Large intestine (tissue), 12 donors: ENCODE measurements around the gene ERCC8. TPM values are rescaled to one million over a fixed set of nuclear protein-coding genes. Genes with fewer than 3 reads are reported as not detected.
A peak's percentile ranks its signal among the peaks of the same experiment; 100 is the strongest.
"Not testable (repeated sequence)": the region's sequence is repeated elsewhere in the genome, so short reads cannot be mapped to it uniquely, and the experiment has no call there.

ENCODE experiments used
- DNase-seq, 2 donors: peaks; one replicate each; pipeline versions ENCODE4 v3.0.0 to v3.0.0-alpha.2; 2013
- H3K27ac ChIP-seq: one replicate; pipeline ENCODE4 v1.5.1; 2013; ENCODE audit warnings: low read length
- H3K27me3 ChIP-seq: 2 replicates; pipeline ENCODE4 v1.6.1; 2013; ENCODE audit warnings: low read length; ENCODE audit not compliant: control insufficient read depth, insufficient read depth
- H3K36me3 ChIP-seq: 2 replicates; pipeline ENCODE4 v1.6.1; 2013; ENCODE audit warnings: low read length; ENCODE audit not compliant: control insufficient read depth, insufficient read depth
- H3K4me1 ChIP-seq: one replicate; pipeline ENCODE4 v1.6.1; 2013; ENCODE audit warnings: low read length; ENCODE audit not compliant: control insufficient read depth, insufficient read depth
- H3K4me3 ChIP-seq: one replicate; pipeline ENCODE4 v1.5.1; 2013; ENCODE audit warnings: low read length
- H3K9me3 ChIP-seq: one replicate; pipeline ENCODE4 v1.6.1; 2013; ENCODE audit warnings: mild to moderate bottlenecking, low read depth, low read length, moderate library complexity; ENCODE audit not compliant: control insufficient read depth
- WGBS: methylation state at CpG from one replicate; pipeline ENCODE4 v1.1.5; 2013; ENCODE audit warnings: low lambda C conversion rate; ENCODE audit not compliant: insufficient coverage; 5-methylcytosine and 5-hydroxymethylcytosine counted together
- long read RNA-seq, 11 donors: transcript quantifications; one replicate each; lab custom pipeline, GENCODE V29; 2026
- polyA plus RNA-seq: library from polyadenylated mRNA; unstranded; fragments of 120-200 nt; gene quantifications from one replicate; pipeline ENCODE4 v1.2.1, GENCODE V29; 2013

ERCC8 gene
- 10.4 TPM for polyA plus RNA-seq
- long read RNA-seq, donor 1, partial matches to known transcripts = 0 of 1 reads
- long read RNA-seq, donor 1, other reads (novel, unspliced or antisense) = 0 of 1 reads
- long read RNA-seq, donor 2, partial matches to known transcripts = 0 of 2 reads
- long read RNA-seq, donor 2, other reads (novel, unspliced or antisense) = 0 of 2 reads
- long read RNA-seq, donor 3 = 0 reads
- long read RNA-seq, donor 4 = 0 reads
- long read RNA-seq, donor 5, partial matches to known transcripts = 0 of 3 reads
- long read RNA-seq, donor 5, other reads (novel, unspliced or antisense) = 0 of 3 reads
- long read RNA-seq, donor 6, partial matches to known transcripts = 0 of 1 reads
- long read RNA-seq, donor 6, other reads (novel, unspliced or antisense) = 0 of 1 reads
- long read RNA-seq, donor 7, partial matches to known transcripts = 0 of 2 reads
- long read RNA-seq, donor 7, other reads (novel, unspliced or antisense) = 0 of 2 reads
- long read RNA-seq, donor 8, partial matches to known transcripts = 0 of 1 reads
- long read RNA-seq, donor 8, other reads (novel, unspliced or antisense) = 0 of 1 reads
- long read RNA-seq, donor 9, partial matches to known transcripts = 0 of 4 reads
- long read RNA-seq, donor 9, other reads (novel, unspliced or antisense) = 0 of 4 reads
- long read RNA-seq, donor 10, partial matches to known transcripts = 169 of 178 reads
- long read RNA-seq, donor 10, other reads (novel, unspliced or antisense) = 6 of 178 reads
- long read RNA-seq, donor 11, partial matches to known transcripts = 0 of 1 reads
- long read RNA-seq, donor 11, other reads (novel, unspliced or antisense) = 0 of 1 reads

GRCh38 chr5:60944904-60945812, at the start of gene ERCC8, which contains the start of gene NDUFAF2:
Gene ERCC8 (minus strand): TSS chr5:60945070. CDS start chr5:60945008, 62 bp downstream.
Gene NDUFAF2 (plus strand): TSS chr5:60945205. CDS start chr5:60945256, 51 bp downstream.
- H3K27ac ChIP-seq = peak within 1 kb of the TSS; percentile 81
- no CpG with 5 or more reads among the region's 64 CpGs for WGBS
- H3K36me3 ChIP-seq = peaks cover 4% of the 10 kb centered on the region
- no peaks in the 10 kb centered on the region for H3K27me3 ChIP-seq
- H3K4me1 ChIP-seq = peaks cover 5% of the 10 kb centered on the region
- peak; percentile 89 to 93 for DNase-seq
- peak within 1 kb of the TSS; percentile 83 for H3K4me3 ChIP-seq
- H3K9me3 ChIP-seq = no peaks in the 10 kb centered on the region

- Histone ChIP-seq H3K27ac (no peak overlapping the region), H3K4me3 (no peak overlapping the region), H3K27me3 (no peaks in the 10 kb centered on the region), H3K4me1 (no peaks in the 10 kb centered on the region), H3K36me3 (peaks cover 11% of the 10 kb centered on the region), H3K9me3 (peaks cover 16% of the 10 kb centered on the region)
- no peak for DNase-seq
- 100% methylated on average over 1 of the region's 11 CpGs for WGBS
Measured at GRCh38 chr5:60993875-60994571, 49.2 kb upstream of the ERCC8 start.

- Histone ChIP-seq H3K4me1 (no peaks in the 10 kb centered on the region), H3K27me3 (no peaks in the 10 kb centered on the region), H3K9me3 (peaks cover 16% of the 10 kb centered on the region), H3K4me3 (no peak overlapping the region), H3K36me3 (peaks cover 11% of the 10 kb centered on the region), H3K27ac (no peak overlapping the region)
- DNase-seq = no peak
- WGBS = no CpG with 5 or more reads among the region's 2 CpGs
Measured at GRCh38 chr5:60993425-60993824, 48.6 kb upstream of the ERCC8 start.

- H3K4me3 ChIP-seq = no peak overlapping the region
- WGBS = no CpG with 5 or more reads among the region's 6 CpGs
- H3K4me1 ChIP-seq = no peaks in the 10 kb centered on the region
Measured at GRCh38 chr5:60992871-60993270, 48.0 kb upstream of the ERCC8 start.

GRCh38 chr5:60989790-60990189, 44.9 kb upstream of the ERCC8 start:
- no peak overlapping the region for H3K27ac ChIP-seq
- no peaks in the 10 kb centered on the region for H3K27me3 ChIP-seq
- 87% methylated on average over 2 of the region's 4 CpGs for WGBS
- peaks cover 11% of the 10 kb centered on the region for H3K36me3 ChIP-seq
- H3K4me1 ChIP-seq = no peaks in the 10 kb centered on the region
- DNase-seq = no peak
- H3K9me3 ChIP-seq = peaks cover 19% of the 10 kb centered on the region
- no peak overlapping the region for H3K4me3 ChIP-seq

More at GRCh38 chr5:60992871-60993270, 48.0 kb upstream of the ERCC8 start:
- Histone ChIP-seq H3K9me3 (peaks cover 16% of the 10 kb centered on the region), H3K27me3 (no peaks in the 10 kb centered on the region), H3K27ac (no peak overlapping the region), H3K36me3 (peaks cover 11% of the 10 kb centered on the region)
- DNase-seq = no peak

GRCh38 chr5:60982127-60982526, 37.3 kb upstream of the ERCC8 start:
- not testable (repeated sequence) for DNase-seq, H3K27me3 ChIP-seq, H3K27ac ChIP-seq, H3K9me3 ChIP-seq, H3K36me3 ChIP-seq, H3K4me3 ChIP-seq
- H3K4me1 ChIP-seq = peaks cover 12% of the 10 kb centered on the region
- no CpG with 5 or more reads among the region's 3 CpGs for WGBS

GRCh38 chr5:60980511-60980910, 35.6 kb upstream of the ERCC8 start:
- H3K27ac ChIP-seq = no peak overlapping the region
- 100% methylated on average over 1 of the region's 2 CpGs for WGBS
- DNase-seq = no peak
- H3K4me3 ChIP-seq = no peak overlapping the region
- peaks cover 3% of the 10 kb centered on the region for H3K9me3 ChIP-seq
- no peaks in the 10 kb centered on the region for H3K27me3 ChIP-seq
- no peaks in the 10 kb centered on the region for H3K36me3 ChIP-seq
- peaks cover 16% of the 10 kb centered on the region for H3K4me1 ChIP-seq

GRCh38 chr5:60978968-60979367, 34.1 kb upstream of the ERCC8 start:
- peak in 1 of 2 donors; percentile 30 for DNase-seq
- no peaks in the 10 kb centered on the region for H3K27me3 ChIP-seq
- H3K27ac ChIP-seq = peak overlapping the region; percentile 54
- H3K9me3 ChIP-seq = peaks cover 3% of the 10 kb centered on the region
- peaks cover 16% of the 10 kb centered on the region for H3K4me1 ChIP-seq
- no peaks in the 10 kb centered on the region for H3K36me3 ChIP-seq
- no peak overlapping the region for H3K4me3 ChIP-seq
- WGBS = no CpG with 5 or more reads among the region's 1 CpG

- Histone ChIP-seq H3K36me3 (no peaks in the 10 kb centered on the region), H3K27ac (peak overlapping the region; percentile 54), H3K27me3 (no peaks in the 10 kb centered on the region), H3K4me3 (no peak overlapping the region), H3K4me1 (peaks cover 16% of the 10 kb centered on the region), H3K9me3 (peaks cover 3% of the 10 kb centered on the region)
- 40% methylated on average over 1 of the region's 9 CpGs for WGBS
- DNase-seq = peak; percentile 62 to 93
Measured at GRCh38 chr5:60977956-60978737, 33.3 kb upstream of the ERCC8 start.
